ENCODE measurements around the gene E2F6.
"Not testable (repeated sequence)": the region's sequence is repeated elsewhere in the genome, so short reads cannot be mapped to it uniquely, and the experiment has no call there.

Gene E2F6

GRCh38 chr2:11412449-11412810, 53.5 kb downstream of the E2F6 start:
- no peak for DNase-seq (ENCODE audit: low spot score)

GRCh38 chr2:11411768-11412448, 54.1 kb downstream of the E2F6 start:
- no peak for DNase-seq (ENCODE audit: low spot score)

GRCh38 chr2:11411244-11411643, 54.7 kb downstream of the E2F6 start:
- DNase-seq (ENCODE audit: low spot score): no peak

- DNase-seq (ENCODE audit: low spot score): no peak
Measured at GRCh38 chr2:11410101-11410500, 55.9 kb downstream of the E2F6 start.

GRCh38 chr2:11409572-11409959, 56.4 kb downstream of the E2F6 start:
- DNase-seq (ENCODE audit: low spot score): no peak

GRCh38 chr2:11408959-11409571, 56.9 kb downstream of the E2F6 start:
- no peak for DNase-seq (ENCODE audit: low spot score)

GRCh38 chr2:11407413-11407812, 58.5 kb downstream of the E2F6 start:
- DNase-seq (ENCODE audit: low spot score): no peak

GRCh38 chr2:11406958-11407381, 59.0 kb downstream of the E2F6 start:
- DNase-seq (ENCODE audit: low spot score): no peak

GRCh38 chr2:11406267-11406957, 59.5 kb downstream of the E2F6 start:
- DNase-seq (ENCODE audit: low spot score): no peak

- no peak for DNase-seq (ENCODE audit: low spot score)
Measured at GRCh38 chr2:11405599-11406266, 60.2 kb downstream of the E2F6 start.

GRCh38 chr2:11405074-11405406, 60.9 kb downstream of the E2F6 start:
- not testable (repeated sequence) for DNase-seq (ENCODE audit: low spot score)

GRCh38 chr2:11404376-11405073, 61.4 kb downstream of the E2F6 start:
- DNase-seq (ENCODE audit: low spot score): no peak

GRCh38 chr2:11402436-11402835, 63.5 kb downstream of the E2F6 start:
- no peak for DNase-seq (ENCODE audit: low spot score)

GRCh38 chr2:11399438-11399762, 66.6 kb downstream of the E2F6 start:
- no peak for DNase-seq (ENCODE audit: low spot score)

GRCh38 chr2:11398750-11399437, 67.1 kb downstream of the E2F6 start:
- no peak for DNase-seq (ENCODE audit: low spot score)

GRCh38 chr2:11397513-11397912, 68.4 kb downstream of the E2F6 start:
- no peak for DNase-seq (ENCODE audit: low spot score)

- no peak for DNase-seq (ENCODE audit: low spot score)
Measured at GRCh38 chr2:11396467-11397445, 69.2 kb downstream of the E2F6 start.

GRCh38 chr2:11396021-11396420, 69.9 kb downstream of the E2F6 start:
- no peak for DNase-seq (ENCODE audit: low spot score)

GRCh38 chr2:11395389-11395788, 70.6 kb downstream of the E2F6 start:
- DNase-seq (ENCODE audit: low spot score): no peak
